ENCODE data around the gene KCNH5. TPM values are rescaled to one million over a fixed set of nuclear protein-coding genes. Genes with fewer than 3 reads are reported as not detected.

Gene KCNH5
- total RNA-seq, 6 donors from 2014 or later: under 0.01 to 0.22 TPM; not detected in 4

GRCh38 chr14:62980693-62981092 is 64.6 kb downstream of the KCNH5 start:
- 80 to 88% methylated on average over 7 of the region's 7 CpGs for WGBS, 2 donors
- no peak overlapping the region for H3K4me3 ChIP-seq
- H3K36me3 ChIP-seq: no peaks in the 10 kb centered on the region
- ATAC-seq (ENCODE audit: low FRiP score in 2 of 2): no peak
- H3K4me1 ChIP-seq: no peaks in the 10 kb centered on the region
- H3K27me3 ChIP-seq: no peaks in the 10 kb centered on the region
- DNase-seq: no peak
- H3K9me3 ChIP-seq: no peaks in the 10 kb centered on the region
- no peak overlapping the region for H3K27ac ChIP-seq
- TF ChIP-seq EP300 (IDR thresholded peaks at IDR 0.05): no peak
- no peak for TF ChIP-seq POLR2A (IDR thresholded peaks at IDR 0.05)
- no peak for TF ChIP-seq CTCF (IDR thresholded peaks at IDR 0.05)
- TF ChIP-seq POLR2AphosphoS5 (IDR thresholded peaks at IDR 0.05): no peak

GRCh38 chr14:62957562-62957961 is 87.7 kb downstream of the KCNH5 start:
- Histone ChIP-seq H3K36me3 (no peaks in the 10 kb centered on the region), H3K27ac (no peak overlapping the region), H3K27me3 (no peaks in the 10 kb centered on the region), H3K4me1 (no peaks in the 10 kb centered on the region), H3K4me3 (no peak overlapping the region), H3K9me3 (no peaks in the 10 kb centered on the region)
- 88 to 100% methylated on average over 1 of the region's 1 CpG for WGBS, 2 donors
- TF ChIP-seq CTCF (IDR thresholded peaks at IDR 0.05) (no peak), POLR2A (IDR thresholded peaks at IDR 0.05) (no peak)
- DNase-seq (no peak), ATAC-seq (ENCODE audit: low FRiP score in 2 of 2) (peak in 1 of 2 donors; percentile 21)

GRCh38 chr14:62956413-62956812 is 88.8 kb downstream of the KCNH5 start:
- no peak for DNase-seq
- 71 to 78% methylated on average over 2 of the region's 2 CpGs for WGBS, 2 donors
- TF ChIP-seq POLR2A (IDR thresholded peaks at IDR 0.05) (no peak), CTCF (IDR thresholded peaks at IDR 0.05) (no peak), POLR2AphosphoS5 (IDR thresholded peaks at IDR 0.05) (no peak), EP300 (IDR thresholded peaks at IDR 0.05) (no peak)

GRCh38 chr14:62954165-62954564 is 91.1 kb downstream of the KCNH5 start:
- no peak overlapping the region for H3K27ac ChIP-seq
- 79 to 82% methylated on average over 2 of the region's 2 CpGs for WGBS, 2 donors
- no peaks in the 10 kb centered on the region for H3K36me3 ChIP-seq
- DNase-seq: no peak
- no peak overlapping the region for H3K4me3 ChIP-seq
- H3K4me1 ChIP-seq: no peaks in the 10 kb centered on the region
- no peak for ATAC-seq (ENCODE audit: low FRiP score in 2 of 2)
- TF ChIP-seq EP300 (IDR thresholded peaks at IDR 0.05) (no peak), CTCF (IDR thresholded peaks at IDR 0.05) (no peak), POLR2A (IDR thresholded peaks at IDR 0.05) (no peak), POLR2AphosphoS5 (IDR thresholded peaks at IDR 0.05) (no peak)
- no peaks in the 10 kb centered on the region for H3K9me3 ChIP-seq
- H3K27me3 ChIP-seq: no peaks in the 10 kb centered on the region

More at GRCh38 chr14:62956413-62956812, 88.8 kb downstream of the KCNH5 start:
- H3K4me3 ChIP-seq: no peak overlapping the region
- H3K27ac ChIP-seq: no peak overlapping the region
- no peaks in the 10 kb centered on the region for H3K4me1 ChIP-seq
- ATAC-seq (ENCODE audit: low FRiP score in 2 of 2): no peak
- no peaks in the 10 kb centered on the region for H3K36me3 ChIP-seq
- H3K9me3 ChIP-seq: no peaks in the 10 kb centered on the region
- H3K27me3 ChIP-seq: no peaks in the 10 kb centered on the region

- Histone ChIP-seq H3K4me3 (no peak overlapping the region), H3K27me3 (no peaks in the 10 kb centered on the region), H3K27ac (no peak overlapping the region), H3K36me3 (no peaks in the 10 kb centered on the region), H3K4me1 (no peaks in the 10 kb centered on the region), H3K9me3 (no peaks in the 10 kb centered on the region)
- ATAC-seq (ENCODE audit: low FRiP score in 2 of 2) (no peak), DNase-seq (no peak)
- 81 to 86% methylated on average over 2 of the region's 2 CpGs for WGBS, 2 donors
- TF ChIP-seq POLR2AphosphoS5 (IDR thresholded peaks at IDR 0.05): no peak
- TF ChIP-seq EP300 (IDR thresholded peaks at IDR 0.05): no peak
- TF ChIP-seq CTCF (IDR thresholded peaks at IDR 0.05): no peak
- no peak for TF ChIP-seq POLR2A (IDR thresholded peaks at IDR 0.05)
These were observed 93.0 kb downstream of the KCNH5 start for GRCh38 chr14:62952226-62952625.

Data from upper lobe of left lung (tissue), 6 donors.